ENCODE measurements around the gene MRM2.

Gene MRM2

DNA sequence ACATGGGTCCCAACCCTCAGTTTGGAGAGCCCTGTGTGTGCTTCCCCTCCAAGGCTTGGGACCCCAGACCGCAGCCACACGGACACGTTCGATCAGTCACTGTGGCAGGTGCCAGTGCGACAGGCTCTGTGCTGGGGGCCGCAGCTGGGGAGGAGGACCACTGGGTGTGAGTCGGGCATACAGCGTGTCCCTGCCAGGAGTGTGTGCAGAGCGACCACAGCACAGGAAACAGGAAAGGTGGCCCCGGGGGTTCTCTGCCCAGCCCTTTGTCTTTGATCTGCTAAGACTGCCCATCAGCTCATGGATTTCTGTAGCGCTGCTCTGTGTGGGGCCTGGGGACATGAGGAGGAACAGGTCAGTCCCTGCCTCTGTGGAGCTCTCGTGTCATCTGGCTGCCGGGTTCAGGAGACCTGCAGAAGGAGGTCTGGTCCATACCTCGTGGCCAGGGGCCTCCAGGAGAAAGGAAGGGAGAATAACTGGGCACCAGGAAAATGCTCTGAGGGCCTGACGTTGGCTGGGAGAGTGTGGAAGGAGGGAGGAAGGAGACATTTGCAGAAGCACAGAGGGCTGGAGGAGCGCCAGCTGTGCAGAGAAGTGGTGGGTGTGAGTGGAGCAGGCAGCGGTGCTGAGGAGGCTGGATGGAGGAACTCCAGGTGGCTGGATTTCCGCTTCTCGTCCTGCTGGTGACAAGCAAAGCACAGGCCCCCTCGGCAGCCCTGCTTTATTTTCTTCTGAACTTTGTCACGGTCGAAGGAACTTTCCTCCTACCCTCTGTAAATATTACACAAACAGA, 4.1 kb upstream of the MRM2 start:
- DNase-seq = no peak

DNA sequence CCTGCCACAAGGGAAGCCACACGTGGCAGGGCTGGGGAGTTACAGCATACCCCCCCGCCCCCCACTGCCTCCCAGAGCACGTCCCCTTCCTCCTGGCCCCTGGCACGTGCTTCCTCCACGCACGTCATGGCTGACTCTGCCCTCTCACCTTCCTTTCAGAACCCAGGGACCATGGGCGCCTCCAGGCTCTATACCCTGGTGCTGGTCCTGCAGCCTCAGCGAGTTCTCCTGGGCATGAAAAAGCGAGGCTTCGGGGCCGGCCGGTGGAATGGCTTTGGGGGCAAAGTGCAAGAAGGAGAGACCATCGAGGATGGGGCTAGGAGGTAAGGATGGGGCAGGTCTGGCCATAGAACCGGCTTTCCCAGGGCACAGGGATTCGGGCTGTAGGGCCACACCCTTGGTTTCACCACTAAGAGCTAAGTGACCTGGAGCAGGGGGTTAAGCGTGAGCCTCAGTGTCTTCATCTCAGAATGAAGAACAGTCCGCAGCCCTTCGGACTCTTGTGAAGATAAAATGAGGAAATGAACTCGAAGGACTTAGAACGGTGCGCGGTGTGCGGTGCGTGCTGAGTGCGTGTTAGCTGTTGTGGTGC, 2.5 kb upstream of the MRM2 start:
- no peak for DNase-seq

DNA sequence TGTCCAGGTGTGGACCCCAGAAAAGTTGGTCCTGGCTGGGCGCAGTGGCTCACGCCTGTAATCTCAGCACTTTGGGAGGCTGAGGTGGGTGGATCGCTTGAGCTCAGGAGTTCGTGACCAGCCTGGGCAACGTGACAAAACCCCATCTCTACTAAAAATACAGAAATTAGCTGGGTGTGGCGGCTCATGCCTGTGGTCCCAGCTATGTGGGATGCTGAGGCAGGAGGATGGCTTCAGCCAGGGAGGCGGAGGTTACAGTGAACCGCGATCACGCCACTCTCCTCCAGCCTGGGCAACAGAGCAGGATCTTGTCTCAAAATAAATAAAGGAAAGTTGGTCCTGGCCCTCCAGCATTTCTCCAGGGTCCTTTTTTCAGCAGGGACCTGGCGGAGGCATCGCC, 1.5 kb upstream of the MRM2 start:
- no peak for DNase-seq

DNA sequence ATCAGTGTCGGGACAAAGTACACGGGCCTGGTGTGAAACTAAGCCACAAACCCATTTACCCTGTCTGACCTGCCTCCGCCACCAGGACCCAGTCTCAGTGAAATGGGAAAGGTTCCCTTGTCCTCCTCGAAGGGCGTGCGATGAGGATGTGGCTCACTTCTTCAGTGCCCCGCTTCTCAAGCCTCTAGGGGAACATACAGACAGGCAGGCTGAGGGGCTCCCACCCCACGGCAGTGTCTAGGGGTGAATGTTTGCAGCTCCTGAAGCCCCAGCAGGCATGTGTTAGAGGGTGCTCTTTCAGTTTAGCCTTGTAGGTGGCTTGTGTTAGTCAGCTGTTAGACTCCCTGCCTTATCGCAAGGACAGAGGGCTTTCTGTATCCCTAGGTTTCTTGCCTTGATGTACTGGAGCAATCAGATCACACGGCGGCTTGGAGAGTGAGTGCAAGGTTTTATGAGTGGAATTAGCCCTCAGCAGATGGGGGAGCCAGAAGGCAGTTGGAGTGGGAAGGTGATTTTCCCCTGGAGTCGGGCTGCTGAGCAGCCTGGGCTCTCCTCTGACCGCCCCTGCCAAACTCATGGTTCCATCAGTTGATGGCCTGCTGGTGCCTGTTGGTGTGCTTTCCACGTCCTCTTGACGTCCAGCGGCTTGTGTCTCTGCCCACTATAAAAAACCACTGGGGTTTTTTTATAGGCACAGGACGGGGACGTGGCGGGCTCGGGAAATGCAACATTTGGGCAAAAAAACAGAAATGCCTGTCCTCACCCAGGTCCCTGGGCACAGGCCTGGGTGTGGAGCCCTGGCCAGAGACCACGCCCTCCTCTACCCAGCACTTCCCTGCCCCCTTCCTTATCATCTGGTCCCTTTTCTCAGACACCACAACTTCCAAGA, 780 bp upstream of the MRM2 start:
- DNase-seq = no peak

DNA sequence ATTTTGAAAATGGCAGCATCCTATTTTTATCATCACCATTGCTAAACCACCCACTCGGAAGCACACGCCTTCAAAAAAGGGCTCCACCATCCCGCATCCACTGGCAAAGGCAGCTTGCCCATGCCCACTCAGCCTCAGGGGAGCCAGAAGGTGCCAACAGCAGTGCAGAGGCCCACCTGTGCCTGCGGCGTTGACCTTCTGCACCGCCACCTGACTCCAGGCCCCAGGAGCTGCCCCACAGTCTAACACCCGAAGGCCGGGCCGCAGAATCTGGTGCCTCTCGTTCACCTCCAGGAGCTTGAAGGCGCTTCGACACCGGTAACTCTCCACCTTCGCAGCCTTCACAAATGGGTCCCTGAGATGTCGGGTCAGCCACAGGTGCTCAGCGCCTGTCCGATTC, 2.8 kb downstream of the MRM2 start:
- DNase-seq = no peak

DNA sequence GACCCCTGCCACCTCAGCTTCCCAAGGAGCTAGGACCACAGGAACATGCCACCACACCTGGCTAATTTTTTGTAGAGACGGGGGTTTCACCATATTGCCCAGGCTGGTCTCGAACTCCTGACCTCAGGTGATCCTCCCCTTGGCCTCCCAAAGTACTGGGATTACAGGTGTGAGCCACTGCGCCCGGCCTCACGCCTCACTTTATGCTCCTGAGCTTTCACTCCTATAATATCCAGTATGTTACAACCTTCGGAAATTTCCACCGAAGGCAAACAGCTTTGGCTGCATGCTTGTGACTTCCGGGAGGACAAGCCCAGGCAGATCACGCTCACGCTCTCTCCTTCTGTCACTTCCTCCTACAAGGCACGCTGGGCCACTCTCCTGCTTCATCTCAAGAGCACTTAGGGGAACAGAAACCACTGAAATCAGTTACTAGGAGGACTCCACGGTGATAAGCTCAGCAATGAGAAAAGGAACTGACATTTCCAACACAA, 4.8 kb downstream of the MRM2 start:
- no peak for DNase-seq

DNA sequence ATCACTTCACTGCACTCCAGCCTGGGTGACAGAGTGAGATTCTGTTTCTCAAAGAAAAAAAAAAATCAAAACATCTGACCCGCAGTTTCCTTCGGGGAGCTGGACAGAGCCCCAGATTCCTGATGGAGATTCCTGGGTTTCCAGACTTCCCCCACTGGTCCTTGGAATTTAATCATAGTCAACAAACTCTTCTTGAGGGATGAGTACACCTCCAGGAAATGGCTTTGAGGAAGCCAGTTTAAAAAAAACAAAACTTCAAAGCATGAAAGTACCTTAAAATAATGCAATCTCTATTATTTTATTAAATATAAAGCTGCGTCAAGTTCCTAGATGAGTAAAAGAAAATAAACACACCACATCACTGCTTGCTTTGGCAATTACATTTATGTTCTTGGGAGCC, 8.1 kb downstream of the MRM2 start:
- no peak for DNase-seq

DNA sequence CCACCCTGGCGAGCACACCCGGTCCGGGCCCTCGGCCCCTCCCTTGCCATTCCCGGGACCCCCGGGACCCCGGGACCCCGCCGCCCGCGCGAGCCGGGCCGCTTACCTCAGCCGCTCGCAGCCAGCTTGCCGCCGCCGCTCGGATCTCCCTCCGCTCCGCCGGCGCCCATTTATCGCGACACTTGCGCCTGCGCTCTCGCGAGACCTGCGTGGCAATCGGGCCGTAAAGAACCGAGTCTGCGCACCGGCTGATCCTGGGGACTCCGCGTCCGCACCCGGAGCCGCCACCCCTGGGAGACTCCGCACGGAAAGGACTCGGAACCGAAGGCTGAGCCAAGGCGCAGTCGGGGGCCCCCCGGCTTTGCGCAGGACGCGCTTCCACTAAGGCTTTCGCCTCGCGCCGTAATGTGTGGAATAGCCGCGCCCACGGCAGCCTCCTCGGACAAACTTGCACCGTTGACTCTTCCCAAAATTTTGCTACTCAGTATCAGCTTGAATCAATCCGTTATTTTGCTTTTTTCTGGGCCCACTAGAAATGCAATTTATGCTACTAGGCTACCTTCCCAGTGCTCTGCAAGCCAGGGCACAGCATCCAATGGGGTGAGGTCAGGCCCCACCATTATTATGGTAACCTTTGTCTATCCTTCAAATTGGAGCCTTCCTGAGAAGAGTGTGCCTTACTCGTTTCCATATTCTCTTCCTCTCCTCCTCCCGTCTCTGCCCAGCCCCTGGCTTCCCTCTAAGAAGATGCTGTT, 9.1 kb downstream of the MRM2 start, which contains the start of gene MAD1L1:
Gene MAD1L1, minus strand, starts transcription at position 180 of the 755 bp plus-strand sequence. CDS start 2,812 bp downstream, outside the sequence.
- peak in 1 of 2 experiments; percentile 67 for DNase-seq

DNA sequence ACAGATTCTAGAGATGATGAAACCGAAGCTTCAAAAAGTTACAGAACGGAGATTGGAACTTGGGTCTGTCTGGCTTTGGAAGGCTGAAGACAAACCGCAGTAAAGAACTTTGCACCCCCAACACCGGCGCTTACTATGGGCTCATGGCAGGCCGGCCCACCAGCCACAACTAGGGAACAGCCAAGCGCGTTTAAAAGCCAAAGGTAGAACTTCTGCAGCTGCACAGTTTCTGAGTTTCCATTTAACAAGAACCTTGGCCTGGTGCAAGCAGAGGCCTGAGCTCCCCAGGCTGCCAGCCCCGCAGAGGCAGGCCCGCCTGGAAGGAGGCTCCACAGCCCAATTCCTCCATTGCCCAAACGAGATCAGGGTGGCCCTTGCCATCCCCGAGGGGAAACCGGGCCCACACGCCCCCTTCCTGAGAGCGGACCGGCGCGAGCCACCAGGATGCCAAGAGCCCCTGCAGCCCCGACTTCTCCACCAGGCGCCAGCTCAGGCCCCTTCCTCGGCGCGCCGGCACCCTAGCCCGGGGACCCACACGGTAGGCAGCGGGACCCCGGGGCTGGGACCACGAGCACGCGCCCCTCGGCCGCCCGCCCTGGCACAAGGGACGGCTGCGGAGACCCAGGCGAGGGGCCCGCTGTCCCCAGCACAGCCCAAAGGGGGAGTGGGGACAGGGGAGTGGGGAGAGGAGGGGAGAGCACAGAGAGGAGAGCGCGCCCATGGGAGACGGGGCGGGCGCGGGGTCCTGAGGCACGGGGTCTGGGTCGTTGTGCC, 9.8 kb downstream of the MRM2 start:
- DNase-seq = no peak

DNA sequence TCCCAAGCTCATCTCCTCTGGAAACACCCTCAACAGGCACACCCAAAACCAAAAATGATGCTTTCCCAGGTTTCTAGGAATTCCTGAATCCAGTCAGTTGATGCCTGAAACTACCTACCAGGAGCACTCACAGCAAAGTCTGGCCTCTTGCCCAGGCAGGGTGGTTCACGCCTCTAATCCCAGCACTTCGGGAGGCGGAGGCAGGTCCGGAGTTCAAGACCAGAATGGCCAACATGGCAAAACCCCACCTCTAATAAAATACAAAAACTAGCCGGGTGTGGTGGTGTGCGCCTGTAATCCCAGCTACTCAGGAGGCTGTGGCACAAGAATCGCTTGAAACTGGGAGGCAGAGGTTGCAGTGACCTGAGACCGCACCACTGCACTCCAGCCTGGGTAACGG, 11.1 kb downstream of the MRM2 start:
- no peak for DNase-seq

DNA sequence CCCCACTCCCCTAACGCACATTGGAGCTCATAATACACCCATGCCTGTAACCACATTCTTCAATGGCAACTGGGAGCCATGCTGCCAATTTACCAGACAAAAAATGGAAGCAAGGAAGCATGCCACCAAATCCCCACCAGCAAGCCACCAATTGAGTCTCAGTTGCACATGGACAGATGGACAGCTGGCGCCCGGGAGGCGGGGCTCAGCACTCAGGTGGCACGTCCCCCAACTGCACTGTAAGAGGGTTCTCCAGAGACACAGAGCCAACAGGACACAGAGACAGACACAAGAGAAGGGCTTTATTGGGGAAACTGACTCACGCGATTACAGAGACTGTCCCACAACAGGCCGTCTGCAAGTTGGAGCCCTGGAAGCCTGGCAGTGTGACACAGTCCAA, 11.8 kb downstream of the MRM2 start:
- no peak for DNase-seq

DNA sequence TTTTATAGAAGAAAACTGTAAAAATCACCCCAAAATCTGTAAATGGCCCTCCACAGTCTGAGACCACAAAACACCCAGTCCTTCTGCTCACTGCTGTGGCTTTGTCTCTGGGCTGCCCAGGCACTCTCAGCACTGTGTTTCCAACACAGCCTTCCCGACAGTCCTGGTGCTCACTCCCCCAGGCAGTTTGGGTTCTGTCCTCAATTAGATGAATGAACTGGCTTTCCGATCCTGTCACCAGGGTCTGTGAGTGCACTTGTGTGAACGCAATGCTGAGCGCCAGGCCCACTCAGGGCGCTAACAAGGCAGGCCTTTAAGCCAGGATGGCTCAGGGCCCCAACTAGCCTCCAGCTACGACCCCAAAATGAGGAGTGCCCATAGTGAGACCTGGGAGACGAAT, 12.5 kb downstream of the MRM2 start:
- no peak for DNase-seq

DNA sequence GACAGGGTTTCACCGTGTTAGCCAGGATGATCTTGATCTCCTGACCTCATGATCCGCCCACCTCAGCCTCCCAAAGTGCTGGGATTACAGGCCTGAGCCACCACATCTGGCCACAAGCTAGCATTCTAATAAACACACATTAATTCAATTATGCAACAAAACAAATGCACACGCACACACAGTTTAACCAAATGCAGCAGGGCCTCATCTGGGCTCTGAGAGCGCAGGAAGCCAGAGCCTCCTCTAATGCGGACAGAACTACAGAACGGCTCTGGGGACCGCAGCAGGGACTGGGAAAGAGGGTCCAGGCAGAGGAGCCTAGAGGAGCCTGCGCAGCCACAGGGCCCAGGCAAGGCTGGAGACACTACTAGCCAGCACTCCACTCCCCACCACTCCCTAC, 13.1 kb downstream of the MRM2 start:
- DNase-seq = no peak

- DNase-seq = no peak
These were observed 14.3 kb downstream of the MRM2 start for GRCh38 chr7:2227699-2228098.

DNA sequence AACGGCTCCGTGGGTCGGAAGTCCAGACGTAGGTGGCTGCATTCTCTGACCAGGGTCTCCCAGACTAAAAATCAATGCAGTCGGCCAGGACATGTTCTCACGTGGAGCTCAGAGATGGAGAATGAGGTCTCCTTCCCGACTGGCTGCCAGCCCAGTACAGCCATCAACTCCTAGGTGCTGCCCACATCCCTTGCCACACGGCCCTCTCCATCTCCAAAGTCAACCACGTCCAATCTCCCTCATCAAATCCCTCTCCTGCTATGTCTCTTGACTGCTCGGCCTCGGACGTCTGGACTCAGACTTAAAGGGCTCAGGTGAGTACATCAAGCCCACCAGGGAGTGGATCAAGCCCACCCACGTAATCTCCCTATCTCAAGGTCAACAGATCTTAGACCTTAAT, 16.2 kb downstream of the MRM2 start:
- DNase-seq = no peak

DNA sequence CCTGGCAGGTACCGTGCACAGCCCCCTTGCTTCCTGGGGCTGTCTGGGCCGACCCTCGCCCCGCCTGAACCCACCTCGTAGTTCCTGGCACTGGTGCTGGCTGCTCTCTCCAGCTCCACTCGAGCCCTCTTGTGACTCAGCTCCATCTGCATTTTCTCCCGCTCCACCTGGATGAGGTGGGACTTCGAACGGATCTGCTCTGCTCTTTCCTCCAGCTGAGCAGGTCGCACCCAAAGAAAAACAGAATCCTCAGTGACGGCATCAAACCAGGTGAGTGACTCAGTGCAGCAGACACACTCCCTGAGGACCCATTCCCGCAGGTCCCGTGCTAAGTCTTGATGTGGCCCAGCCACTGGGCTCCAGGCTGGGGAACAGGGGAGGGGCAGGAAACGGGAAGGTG, 16.7 kb downstream of the MRM2 start:
- DNase-seq = no peak

DNA sequence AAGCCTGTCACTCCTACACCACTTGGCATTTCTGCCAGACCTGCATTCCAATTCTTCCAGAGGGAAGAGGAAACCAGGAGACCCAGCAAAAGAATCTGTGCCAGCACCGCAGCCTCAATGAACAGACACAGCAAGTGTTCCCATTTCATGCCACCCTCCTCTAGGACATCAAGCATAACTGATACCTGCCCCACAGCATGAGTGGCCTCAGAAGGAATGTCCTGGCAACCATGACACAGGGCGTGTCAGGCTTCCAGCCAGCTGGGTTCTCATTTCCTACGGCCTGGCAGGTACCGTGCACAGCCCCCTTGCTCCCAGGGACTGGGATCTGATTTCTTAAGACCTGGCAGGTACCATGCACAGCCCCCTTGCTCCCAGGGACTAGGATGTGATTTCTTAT, 17.1 kb downstream of the MRM2 start:
- no peak for DNase-seq

DNA sequence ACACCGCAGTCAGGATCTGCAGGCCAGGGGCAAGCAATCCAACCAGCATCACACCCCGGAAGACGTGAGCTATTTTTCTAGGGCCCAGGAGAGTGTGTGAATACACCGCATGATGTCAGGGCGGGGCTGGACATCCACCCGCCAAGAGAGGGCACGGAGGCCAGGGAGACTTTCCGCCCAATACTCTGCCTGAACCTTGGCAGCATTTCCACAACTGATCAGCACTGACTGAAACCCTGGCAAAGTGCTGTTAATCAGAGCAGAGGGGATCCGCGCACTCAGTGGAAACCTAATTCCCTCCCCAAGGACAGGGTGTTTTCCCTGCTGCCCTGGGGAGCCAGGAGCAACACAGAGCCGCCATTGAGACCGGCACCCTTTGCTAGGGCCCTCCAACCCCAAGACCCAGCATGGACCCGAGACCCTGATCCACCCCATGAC, 17.5 kb downstream of the MRM2 start:
- no peak for DNase-seq

DNA sequence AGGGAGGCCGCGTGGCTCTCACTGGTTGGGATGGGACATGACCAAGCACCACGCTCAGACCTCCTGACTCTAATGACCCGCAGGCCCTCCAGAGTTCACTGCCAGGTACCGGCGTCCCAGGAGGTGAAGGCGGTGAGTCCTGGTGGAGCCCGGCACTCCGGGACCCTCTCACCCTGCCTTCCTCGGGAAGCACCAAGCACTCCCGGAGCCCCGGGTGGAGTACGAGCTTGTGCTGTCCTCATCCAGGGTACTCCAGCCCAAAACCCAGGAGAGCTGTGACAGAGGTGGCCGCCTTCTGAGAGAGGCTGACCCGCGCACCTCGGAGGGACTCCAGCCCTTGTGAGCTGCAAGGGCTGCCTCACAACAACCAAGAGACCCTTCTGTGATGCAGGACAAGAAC, 18.7 kb downstream of the MRM2 start:
- no peak for DNase-seq

GRCh38 chr7:2222516-2222915, 19.5 kb downstream of the MRM2 start:
- no peak for DNase-seq

DNA sequence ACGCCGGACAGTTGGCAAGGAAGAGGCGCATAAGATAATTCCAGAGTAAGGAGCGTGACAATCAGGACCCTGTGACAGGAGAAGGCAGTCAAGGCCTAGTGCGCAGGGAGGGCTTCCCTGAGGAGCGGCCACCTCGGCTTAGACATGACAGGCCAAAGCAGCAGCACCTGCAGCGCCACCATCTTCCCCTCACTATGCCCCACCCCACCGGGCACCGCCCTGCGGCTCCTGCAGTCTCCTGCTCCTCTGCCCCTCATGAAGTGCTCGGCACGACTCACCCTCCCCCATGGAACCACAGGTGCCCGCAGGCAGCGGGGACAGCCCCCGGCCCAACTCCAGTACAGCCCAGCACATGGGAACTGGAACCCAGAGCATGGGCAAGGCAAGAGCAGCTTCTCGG, 21.1 kb downstream of the MRM2 start:
- DNase-seq = no peak

DNA sequence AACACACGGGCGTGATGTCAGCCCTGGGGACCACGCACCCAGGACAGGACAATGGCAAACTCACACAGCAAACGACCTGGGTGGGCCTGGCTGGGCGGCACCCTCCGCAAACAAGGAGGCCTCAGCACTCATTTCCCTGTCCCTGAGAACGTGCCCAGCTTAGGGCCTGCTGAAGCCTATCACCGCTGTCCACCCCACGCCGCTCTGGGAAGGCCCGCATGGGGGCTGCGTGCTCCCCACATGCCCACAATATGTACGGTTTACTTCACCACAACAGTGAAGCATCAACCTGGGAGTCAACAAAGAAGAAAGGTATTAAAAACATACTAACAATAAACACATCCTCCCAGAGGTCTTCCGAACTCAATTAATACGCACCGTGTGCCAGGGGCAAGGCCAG, 21.5 kb downstream of the MRM2 start:
- DNase-seq = no peak

All from cerebellar nuclear complex (tissue), 1 donor.